ENCODE data around the gene PLA2G4E.

The PLA2G4E gene

GRCh38 chr15:41957021-41957897 is 63.6 kb downstream of the PLA2G4E start:
- no peak for DNase-seq (ENCODE audit: low read depth in 2 of 2, low spot score in 1 of 2)

DNA sequence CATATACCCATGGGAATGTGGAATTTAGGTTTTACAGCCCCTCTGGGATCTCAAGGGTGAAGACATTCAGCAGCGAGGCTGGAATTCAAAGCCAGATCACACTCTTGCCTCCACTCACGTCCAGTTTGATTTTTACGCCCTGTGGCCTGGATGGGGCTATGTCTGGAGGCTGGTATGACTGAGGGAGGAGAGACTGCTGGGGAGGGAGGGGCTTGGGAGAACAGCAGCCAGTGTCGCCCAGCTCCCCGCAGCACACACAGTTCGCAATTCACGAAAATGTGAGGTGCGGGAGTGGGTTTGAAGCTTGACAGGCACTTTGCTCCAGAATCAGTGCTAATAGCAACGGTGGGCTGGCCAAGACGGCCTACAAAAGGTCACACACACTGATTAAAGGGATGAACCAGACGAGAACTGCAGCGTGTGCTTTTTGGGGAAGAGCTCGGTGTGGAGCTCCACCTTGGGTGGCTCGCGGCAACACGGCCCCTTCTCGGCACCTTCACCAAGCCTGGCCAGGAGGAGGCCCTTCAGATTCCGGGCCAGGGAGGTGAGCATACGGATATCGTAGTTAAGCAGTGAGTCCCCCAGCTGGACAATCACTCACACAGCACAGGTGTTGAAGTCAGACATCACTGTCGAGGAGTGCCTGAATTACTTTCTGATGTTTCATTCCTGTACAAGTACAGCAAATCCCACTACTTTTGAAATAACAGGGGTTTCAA is 64.9 kb downstream of the PLA2G4E start:
- DNase-seq (ENCODE audit: low read depth in 2 of 2, low spot score in 1 of 2): no peak

DNA sequence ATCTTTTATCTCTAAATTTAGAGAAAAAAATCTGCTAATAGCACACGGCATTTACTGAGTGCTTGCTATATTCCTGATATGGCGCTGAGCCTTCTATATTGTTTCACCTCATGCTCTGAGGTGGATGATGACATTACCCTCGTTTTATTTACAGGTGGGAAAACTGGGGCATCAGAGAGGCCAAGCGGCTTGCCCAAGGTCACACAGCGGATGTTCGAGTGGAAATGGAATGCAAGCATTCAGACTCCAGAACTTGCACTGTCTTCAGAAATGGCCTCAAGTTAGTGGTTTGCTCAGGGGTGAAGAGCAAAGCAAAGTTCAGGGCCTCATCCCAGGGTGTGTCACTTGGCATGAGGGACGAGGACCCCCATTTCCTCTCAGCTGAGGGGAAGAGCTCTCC is 65.7 kb downstream of the PLA2G4E start:
- DNase-seq (ENCODE audit: low read depth in 2 of 2, low spot score in 1 of 2): no peak

DNA sequence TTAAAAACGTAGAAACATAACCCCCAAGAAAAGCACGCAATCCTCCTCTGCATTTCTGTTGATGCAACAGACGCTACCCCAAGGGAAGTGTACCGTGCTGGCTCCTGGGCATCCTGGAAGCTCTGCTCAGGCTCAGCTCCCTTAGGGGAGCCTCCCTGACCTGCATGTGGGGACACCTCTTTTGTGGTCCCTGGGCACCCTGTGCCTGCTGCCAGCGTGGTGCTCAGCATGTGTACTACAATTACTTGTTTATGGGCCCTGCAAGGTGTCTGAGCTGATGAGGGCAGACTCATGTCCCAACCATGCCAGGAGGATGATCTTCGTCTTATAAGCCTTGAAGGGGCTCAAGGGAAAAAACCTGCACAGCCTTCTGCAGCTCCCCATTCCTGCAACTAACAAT is 66.8 kb downstream of the PLA2G4E start:
- DNase-seq (ENCODE audit: low read depth in 2 of 2, low spot score in 1 of 2): no peak

DNA sequence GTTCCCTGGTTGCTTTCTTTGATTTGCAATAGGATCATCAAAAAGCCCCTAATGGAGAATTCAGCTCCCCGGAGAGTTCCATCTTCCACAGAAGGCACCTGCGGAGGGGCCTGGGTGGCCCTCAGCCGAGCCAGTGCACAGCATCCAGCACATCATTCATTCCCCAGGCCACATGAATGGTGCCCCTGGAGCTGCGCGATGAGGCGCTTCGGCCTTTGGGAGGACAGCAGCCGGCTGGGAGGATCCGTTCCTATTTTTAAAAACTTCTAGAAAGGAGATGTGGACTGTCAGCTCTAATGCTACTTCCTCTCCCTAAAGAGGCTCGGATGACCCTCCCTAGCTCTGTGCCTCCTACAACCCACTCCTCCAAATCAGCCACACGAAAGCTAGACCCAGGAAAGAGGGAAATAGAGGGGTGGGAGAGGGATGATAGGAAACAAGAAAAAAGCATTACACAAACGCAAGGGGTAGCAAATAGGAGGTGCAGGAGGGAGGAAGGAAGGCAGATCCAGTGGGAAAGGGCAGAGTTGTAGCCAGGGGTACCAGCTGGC is 68.8 kb downstream of the PLA2G4E start:
- no peak for DNase-seq (ENCODE audit: low read depth in 2 of 2, low spot score in 1 of 2)

DNA sequence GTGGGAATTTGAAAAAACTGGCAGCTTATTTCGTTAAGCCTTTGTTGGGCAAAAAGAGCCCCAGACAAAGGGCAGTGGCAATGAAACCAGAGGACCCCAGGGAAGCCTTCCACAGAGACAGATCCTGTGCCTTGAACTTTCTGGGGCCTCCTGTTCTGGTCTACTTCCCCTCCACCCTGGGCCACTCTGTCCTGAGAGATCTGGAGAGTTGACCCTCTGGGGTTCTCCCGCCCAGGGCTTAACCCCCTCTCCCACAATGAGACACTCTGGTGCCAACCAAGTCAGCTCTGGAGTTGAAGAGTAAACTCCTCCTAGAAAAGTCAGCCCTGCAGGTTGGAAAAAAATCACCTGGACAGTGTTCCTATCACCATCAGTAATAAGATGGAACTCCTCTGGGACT is 69.3 kb downstream of the PLA2G4E start:
- no peak for DNase-seq (ENCODE audit: low read depth in 2 of 2, low spot score in 1 of 2)

GRCh38 chr15:41950489-41950888 is 70.4 kb downstream of the PLA2G4E start:
- DNase-seq (ENCODE audit: low read depth in 2 of 2, low spot score in 1 of 2): no peak

DNA sequence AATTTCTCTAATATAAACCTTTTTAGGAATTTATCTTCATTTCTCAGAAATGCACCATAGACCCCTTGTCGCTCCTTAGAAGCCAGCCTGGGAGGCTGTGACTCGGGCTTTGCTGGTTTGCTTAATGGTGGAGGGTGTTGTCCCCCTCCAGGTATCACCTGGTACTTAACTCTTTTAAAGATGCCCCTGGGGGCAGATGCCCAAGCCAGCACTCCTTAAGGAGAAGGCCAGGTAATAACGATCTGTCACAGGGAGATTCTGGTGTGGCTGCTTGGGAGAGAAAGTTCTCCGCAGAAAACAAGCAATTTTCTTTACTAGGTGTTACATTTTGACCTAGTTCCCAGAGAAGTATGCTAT is 70.7 kb downstream of the PLA2G4E start:
- DNase-seq (ENCODE audit: low read depth in 2 of 2, low spot score in 1 of 2): no peak

GRCh38 chr15:41949401-41950126 is 71.3 kb downstream of the PLA2G4E start:
- no peak for DNase-seq (ENCODE audit: low read depth in 2 of 2, low spot score in 1 of 2)

GRCh38 chr15:41948490-41948889 is 72.4 kb downstream of the PLA2G4E start:
- DNase-seq (ENCODE audit: low read depth in 2 of 2, low spot score in 1 of 2): no peak

- DNase-seq (ENCODE audit: low read depth in 2 of 2, low spot score in 1 of 2): no peak
Measured at GRCh38 chr15:41946970-41947369, 73.9 kb downstream of the PLA2G4E start.

DNA sequence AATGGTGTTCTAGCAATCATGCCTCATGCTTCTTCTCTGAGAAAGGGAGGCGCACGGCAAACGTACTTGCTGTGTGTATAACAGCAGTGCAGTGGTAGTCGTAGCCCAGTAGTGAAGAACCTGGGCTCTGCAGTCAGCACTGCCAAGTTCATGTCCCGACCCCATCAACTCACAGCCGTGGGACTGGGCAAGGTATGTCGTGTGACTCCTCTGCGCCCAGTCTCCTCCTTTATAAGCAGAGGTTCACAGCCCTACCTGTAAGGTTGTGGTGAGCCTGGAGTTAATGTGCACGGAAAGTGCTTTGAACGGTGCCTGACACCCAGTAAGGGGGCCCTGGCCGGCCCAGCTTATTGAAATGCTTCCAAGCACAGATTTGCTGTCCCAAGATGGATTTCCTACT is 75.1 kb downstream of the PLA2G4E start:
- DNase-seq (ENCODE audit: low read depth in 2 of 2, low spot score in 1 of 2): no peak

- DNase-seq (ENCODE audit: low read depth in 2 of 2, low spot score in 1 of 2): no peak
Measured at GRCh38 chr15:41945221-41945620, 75.6 kb downstream of the PLA2G4E start.

DNA sequence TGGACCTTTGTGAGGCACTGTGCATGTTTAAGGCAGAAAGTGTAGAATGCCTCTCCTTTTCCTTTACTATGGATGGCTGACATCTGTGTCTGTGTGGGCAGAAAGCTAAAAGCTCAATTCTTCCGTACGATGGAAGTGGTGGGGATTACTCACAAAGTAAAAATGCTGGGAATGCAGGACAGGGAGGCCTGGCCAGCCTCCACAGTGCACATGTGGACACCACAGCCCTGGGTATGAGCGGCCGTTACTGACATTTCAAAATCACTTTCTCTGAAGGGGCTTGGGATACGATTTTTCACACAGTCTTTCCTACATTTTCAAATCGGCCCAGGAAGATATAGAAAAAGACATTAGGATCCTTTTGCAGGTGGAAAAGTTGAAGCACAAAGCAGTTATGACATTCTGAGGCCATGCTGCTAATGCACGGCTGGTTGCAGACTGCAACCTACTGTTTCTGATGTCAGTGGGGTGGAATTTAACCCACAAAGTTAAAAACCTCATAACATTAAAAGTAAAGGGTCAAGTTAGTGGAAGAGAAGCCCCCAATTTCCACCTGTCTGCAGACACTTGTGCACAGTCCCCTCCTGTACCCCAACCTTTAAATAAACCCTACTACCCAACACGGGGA is 76.4 kb downstream of the PLA2G4E start:
- DNase-seq (ENCODE audit: low read depth in 2 of 2, low spot score in 1 of 2): no peak

GRCh38 chr15:41943543-41944312 is 77.1 kb downstream of the PLA2G4E start:
- DNase-seq (ENCODE audit: low read depth in 2 of 2, low spot score in 1 of 2): no peak

GRCh38 chr15:41942886-41943285 is 78.0 kb downstream of the PLA2G4E start:
- DNase-seq (ENCODE audit: low read depth in 2 of 2, low spot score in 1 of 2): no peak

DNA sequence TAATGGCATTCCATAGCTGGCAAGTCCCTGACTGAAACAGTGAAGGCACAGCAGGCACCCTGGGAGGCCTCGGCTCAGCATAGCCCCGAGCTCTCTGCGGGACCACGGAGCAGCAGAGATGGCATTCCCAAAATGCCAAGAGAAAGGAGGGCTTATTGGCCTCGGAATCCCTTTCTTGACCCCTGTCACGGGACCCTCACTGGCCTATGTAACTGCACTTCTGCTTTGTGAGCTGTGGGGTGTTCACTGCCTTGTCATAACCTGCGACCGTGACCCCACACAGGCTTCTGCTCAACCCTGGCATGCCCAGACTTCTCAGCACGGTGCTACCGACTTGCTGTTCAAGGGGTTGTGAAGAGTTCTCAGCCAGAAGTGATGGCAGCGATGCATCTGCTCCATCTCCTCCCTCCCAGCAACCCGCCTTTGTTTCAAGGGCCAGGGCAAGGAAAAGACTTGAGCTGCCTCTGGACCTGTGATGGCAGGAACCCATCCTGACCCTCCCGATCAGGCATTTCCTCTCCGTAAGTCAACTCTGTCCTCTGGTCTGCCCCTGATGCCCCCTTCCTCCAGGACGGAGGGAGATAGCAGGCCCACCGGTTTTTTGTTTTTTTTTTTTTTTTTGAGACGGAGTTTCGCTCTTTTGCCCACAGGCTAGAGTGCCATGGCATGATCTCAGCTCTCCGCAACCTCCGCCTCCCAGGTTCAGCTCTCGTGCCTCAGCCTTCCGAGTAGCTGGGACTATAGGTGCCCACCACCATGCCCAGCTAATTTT is 79.0 kb downstream of the PLA2G4E start:
- no peak for DNase-seq (ENCODE audit: low read depth in 2 of 2, low spot score in 1 of 2)

- peak in 1 of 2 donors; percentile 28 for DNase-seq (ENCODE audit: low read depth in 2 of 2, low spot score in 1 of 2)
Measured at GRCh38 chr15:41940441-41940857, 80.4 kb downstream of the PLA2G4E start.

DNA sequence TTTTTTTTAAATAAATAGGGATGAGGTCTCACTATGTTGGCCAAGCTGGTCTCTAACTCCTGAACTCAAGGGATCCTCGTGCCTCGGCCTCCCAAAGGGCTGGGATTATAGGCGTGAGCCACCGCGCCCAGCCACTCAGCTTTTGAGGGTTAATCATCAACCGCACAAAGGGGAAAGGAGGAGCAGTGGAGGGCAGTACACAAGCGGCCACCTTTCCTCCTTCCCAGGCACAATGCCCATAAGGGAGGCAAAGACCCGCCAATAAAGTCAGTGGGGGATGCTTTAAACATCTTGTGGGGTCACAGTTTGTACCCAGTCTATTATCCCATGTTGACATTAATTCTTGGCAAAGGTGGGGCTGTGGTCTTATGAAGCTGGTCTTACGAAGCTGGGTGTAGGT is 80.9 kb downstream of the PLA2G4E start:
- DNase-seq (ENCODE audit: low read depth in 2 of 2, low spot score in 1 of 2): no peak

DNA sequence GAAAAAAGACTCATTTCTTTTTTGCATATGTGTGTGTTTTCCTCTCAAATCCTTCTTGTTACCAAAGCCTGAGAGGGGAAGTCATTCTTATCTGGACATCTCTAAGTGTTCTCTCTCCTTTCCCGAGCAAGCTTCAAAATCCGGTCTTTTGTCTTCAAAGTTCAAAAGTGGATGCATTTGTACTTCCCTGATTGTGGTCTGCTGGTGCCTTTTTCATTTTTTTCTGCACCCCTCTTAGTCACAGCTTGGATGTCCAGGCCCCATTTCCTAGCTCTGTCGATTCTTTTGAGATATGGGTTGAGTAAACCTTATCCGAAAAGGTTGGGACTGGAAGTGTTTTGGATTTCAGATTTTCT is 83.3 kb downstream of the PLA2G4E start:
- no peak for DNase-seq (ENCODE audit: low read depth in 2 of 2, low spot score in 1 of 2)

All from stimulated activated CD8-positive, alpha-beta memory T cell treated with anti-CD3 and anti-CD28 coated beads, Interleukin-4, amount 100 ng/mL, for 4 hours (primary cell).